SKM-1 treated with dmso at 0.1 percent for 144 hours (cell line): ENCODE data around the gene NBL1.
"Not testable (repeated sequence)": the region's sequence is repeated elsewhere in the genome, so short reads cannot be mapped to it uniquely, and the experiment has no call there.

Source experiments
- DNase-seq: peaks from one replicate; lab custom pipeline; 2025; ENCODE audit not compliant: unreplicated experiment; lab: John Stamatoyannopoulos, UW

NBL1 gene

DNA sequence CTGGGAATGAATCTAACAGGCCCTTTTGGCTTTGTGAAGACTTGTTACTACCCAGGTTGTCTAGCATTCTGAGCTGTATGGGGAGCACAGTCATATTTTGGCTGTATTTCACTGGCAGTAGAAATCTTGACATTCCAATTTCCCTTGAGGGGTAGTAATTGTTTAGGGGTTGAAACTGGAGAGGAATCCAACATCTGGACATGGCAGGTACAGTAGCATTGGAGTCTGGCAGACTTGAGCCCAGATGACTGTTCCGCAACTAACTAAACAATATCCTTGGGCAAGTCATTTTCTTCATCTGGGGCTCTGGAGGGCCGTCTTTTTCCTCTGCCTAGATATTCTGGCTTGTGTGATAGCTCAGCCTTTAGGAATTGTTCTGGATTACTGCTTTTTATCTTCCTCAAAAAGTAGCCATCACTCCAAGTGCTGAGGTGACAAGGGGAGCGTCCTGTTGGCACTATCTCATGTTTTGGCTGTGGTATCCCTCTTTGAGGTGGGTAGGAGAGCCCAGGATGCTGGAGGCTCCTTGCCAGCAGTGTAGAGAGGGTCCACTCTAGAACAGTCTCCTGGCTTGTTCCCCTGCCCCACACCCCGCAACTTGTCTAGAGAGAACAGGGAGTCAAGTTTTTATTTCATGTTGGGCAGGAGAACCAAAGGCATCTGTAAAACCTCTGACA is 22.7 kb upstream of the NBL1 start:
- no peak for DNase-seq

DNA sequence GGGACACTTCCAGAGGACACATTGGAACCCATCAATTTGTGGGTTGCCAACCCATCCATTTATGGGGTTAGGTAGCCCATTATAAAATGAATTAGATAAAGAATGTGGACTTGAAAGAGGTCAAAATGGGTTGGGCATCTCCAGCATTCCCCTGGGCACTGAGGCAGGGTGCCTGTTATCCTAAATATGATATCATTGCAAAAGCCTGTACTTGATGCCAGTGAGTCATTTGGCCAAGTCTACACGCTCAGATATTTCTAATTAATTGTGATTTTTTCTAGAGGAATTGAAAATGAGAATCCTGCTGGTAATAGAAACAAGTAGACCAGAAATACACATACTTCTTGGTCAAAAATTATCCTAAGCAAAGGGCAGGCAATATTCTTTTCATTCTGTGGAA is 21.9 kb upstream of the NBL1 start:
- DNase-seq = no peak

DNA sequence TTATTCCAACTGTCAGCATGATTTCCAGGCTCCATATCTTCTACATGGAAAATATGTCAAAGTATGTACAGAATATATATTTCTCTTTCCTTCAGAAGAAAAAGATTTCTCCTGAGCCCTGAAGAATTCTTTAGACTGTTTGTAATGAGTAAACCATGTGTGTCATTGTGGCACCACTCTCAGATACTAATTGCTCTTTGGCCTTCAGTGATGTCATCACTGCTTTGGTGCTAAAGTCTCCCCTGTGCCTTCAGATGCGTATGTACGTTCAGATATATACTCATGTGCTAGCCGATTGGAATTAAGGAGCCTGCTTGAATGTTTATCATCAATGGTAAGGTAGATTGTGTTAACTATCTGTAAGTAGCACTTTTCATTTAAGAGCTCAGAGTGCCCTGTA is 20.6 kb upstream of the NBL1 start:
- DNase-seq = no peak

DNA sequence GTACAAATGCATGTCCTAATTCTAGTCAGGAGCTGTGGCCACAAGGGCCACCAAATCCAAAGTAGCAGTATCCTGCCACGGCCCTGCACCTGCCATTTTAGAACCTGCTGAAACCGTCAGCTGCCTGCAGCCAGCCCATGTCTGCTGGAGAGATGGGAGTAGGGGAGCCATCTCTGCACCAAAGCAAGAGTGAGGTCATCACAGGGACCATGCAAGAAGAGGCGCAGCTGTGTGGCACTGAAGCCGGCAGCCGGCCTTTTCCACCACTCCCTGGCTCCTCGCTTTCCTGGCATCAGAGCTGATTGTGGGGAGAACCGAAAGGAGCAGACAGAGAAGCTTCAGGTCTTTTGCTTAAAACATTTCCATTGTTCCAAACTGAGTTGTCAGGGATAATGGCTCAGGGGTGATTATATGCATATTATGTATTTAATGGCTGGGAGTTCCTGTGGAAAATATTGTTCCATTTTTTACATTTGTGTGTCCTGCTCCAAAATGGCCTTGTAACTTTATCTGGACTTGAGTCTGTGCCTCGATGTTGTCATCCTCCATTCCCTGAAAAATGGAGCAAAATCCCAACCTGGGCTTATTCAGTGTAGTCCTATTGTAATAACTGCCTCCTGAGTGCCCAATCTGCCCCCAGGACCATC is 18.7 kb upstream of the NBL1 start:
- DNase-seq = no peak

DNA sequence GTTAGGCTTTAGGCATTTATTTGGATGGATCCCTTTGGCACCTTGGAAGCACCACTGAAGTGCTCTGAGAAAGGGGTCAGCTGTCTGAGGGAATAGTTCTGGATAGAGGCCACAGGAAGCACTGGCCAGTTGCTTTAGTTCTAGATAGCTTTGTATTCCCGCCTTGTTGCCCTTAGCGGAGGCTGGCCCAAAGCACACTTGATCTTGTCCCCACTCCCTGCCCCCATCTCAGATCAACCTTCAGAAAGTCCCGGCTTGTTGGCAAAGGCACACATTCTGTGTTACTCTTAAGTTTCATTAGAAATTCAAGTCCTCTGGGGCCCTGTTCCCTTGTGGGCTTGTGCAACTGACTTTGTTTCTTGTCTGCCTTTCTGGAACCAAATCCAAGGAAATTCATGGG is 15.2 kb upstream of the NBL1 start:
- DNase-seq = no peak

DNA sequence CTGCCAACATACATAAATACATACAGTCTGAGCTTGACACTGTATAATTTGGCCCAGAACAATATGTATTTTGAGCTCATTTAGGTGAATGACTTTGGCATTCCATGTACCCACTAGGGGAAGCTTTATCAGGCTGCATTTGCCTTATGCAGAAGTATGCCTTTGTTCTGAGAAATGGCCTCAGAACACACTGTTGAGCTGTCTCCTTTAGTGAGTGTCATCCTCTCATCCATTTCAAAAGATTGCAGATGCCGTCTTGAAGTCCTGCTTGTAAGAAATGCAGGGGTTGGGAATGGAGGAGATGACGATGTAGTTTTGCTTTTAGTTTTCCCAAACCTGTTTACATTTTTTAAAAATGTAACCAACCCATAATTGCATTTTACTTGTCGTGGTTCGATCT is 14.8 kb upstream of the NBL1 start:
- no peak for DNase-seq

DNA sequence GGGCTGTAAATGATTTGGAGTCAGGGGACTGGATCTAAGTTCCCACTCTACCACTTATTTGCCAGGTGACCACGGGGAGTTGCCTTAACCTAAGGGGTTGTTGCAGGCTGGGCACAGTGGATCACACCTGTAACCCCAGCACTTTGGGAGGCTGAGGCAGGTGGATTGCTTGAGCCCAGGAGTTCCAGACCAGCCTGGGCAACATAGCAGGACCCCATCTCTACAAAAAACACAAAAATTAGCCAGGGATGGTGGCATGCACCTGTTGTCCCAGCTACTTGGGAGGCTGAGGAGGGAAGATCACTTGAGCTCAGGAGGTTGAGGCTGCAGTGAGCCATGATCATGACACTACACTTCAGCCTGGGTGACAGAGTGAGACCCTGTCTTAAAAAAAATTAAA is 13.9 kb upstream of the NBL1 start:
- DNase-seq = not testable (repeated sequence)

DNA sequence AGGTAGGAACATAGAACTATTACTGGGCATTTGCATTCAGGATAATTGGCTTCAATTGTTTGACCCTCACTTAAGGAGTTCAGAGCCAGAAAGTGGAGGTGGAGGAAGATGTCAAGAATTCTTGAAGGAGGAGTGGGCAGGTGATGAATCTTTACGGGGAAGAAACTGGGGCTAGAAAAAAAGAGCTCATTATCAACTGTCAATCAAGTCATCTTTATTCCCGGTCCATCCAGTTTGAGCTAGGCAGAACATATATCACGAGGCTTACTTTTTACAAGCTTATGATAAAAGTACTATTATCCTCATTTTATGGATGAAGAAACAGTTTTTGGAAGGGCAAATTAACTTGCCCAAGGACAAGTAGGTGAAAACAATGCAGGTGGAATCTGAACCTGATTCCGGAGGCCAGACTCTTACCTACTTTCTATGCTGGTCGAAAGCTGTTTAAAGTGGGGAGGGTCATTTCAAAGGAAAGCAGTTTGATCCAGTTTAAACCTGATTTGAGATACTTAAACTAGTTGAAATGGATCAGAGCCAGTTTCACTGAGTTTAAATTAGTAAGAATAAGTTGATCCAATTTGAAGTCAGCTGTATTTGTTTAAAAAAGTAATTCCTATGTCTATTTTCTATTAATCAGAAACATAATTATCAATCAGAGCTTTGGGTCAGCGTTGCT is 13.3 kb upstream of the NBL1 start:
- DNase-seq = no peak

DNA sequence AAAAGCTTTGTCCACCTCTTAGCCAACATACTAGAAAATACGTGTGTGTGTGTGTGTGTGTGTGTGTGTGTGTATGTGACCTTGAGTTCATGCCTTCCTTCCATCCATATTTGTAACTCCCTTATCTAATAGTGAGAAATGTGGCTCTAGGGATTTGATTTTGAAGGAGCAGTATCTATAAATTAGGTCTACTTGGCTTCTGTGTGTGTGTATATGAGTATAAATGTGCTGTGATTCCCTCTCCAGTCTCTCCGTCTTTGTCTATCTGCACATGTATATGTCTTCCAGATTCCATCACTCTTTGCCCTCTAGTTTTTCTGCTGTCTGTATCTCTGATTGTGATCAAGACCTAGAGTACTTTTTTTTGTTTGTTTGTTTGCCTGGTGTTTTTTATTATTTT is 11.9 kb upstream of the NBL1 start:
- DNase-seq = no peak

DNA sequence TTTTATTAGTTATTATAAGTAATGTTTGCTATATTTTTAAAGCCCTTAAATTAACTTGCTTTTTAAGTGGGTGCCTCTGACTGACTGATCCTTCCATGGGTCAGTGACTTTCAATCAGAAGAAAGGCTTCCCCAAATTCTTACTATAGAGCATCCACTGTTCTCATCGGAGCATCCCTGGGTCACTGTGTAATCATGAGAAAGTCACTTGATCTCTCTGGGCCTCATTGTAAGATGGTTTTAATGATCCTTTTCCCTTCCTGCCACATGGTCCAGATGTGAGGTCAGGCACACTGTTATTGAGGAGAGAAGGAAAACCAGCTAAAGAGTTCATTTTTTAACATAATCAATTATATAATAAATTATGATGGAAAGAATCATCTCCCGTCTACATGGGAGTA is 11.0 kb upstream of the NBL1 start:
- no peak for DNase-seq

DNA sequence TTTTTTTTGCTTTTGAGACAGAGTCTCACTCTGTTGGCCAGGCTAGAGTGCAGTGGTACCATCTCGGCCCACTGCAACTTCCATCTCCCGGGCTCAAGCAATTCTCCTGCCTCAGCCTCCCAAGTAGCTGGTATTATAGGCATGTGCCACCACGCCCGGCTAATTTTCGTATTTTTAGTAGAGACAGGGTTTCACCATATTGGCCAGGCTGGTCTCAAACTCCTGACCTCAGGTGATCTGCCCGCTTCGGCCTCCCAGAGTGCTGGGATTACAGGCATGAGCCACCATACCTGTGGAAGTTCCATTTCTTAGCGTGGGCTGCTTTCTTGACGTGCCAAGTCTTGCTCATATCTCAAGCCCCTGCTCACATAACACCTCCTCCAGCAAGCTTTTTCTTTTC is 9.0 kb upstream of the NBL1 start:
- DNase-seq = not testable (repeated sequence)

DNA sequence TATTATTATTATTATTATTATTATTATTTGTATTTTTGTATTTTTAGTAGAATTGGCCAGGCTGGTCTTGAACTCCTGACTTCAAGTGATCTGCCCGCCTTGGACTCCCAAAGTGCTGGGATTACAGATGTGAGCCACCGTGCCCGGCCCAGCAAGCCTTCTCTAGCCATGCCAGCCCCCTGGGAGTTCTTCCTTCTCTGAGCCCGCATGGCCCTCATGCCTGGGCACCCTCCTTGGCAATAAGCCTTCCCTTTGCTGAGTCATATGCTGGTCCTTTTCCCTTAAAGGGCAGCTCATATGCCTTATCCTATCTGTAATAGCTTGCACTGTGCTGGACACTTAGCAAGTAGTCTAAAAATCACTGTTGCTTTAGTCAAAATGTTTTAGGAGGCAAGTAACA is 8.5 kb upstream of the NBL1 start:
- DNase-seq = no peak

DNA sequence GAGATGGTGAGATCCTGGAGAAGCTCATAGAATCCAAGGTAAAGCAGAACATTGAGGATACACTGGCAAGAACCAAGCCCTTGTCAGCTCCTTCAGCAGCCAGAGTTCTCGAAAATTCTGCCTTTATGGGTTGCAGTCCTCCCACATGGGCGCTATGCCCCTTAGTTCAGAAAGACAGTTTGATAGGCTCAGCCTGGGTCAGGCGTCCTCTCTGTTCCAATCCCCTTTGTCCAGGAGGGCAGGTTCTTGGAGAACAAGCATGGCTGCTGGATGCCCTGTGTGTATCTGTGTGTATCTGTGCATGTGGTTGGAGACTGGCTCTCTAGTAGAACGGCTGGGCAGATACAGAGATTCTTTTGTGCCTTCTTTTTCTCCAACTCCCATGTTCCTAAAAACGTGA is 8.0 kb upstream of the NBL1 start:
- DNase-seq = no peak

DNA sequence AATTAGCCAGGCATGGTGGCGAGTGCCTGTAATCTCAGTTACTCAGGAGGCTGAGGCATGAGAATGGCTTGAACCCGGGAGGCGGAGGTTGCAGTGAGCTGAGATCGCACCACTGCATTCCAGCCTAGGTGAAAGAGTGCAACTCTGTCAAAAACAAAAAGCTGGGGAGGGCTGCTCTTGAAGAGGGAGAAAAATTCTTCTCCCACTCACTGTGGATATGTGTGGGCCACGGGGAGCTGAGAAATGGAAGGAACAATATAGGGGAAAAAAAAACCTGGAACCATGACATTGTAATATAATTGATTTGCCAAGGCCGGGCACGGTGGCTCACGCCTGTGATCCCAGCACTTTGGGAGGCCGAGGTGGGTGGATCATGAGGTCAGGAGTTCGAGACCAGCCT is 7.4 kb upstream of the NBL1 start:
- DNase-seq = not testable (repeated sequence)

DNA sequence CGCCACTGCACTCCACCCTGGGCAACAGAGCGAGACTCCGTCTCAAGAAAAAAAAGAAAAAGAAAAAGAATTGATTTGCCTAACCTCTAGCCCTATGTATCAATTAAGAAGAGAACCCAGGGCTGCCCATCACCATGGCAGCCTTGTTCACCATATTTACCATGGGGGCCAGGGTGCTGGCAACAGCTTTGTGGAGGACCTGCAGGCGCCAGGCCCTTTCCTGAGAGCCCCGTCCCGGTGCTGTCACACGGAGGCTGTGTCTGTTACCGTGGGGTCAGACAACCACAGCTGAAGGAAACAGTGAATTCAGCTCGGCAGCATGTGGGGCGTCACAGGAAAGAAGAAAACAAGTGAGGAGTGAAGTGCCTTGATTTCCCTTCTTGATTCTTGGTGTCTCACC is 6.5 kb upstream of the NBL1 start:
- DNase-seq = no peak

DNA sequence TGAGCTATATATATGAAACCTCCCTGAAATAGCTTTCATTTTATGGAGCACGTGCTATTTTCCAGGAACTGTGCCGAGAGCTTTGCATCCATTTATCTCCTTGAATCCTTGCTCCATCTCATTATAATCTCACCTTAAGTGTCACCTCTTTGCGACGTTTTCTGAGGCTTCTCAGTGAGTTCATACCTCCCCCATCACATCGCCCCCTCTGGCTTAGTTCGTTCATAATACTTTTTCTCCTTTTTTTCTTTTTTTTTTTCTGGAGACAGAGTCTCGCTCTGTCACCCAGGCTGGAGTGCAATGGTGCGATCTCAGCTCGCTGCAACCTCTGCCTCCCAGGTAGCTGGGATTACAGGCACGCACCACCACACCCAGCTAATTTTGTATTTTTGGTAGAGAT is 4.9 kb upstream of the NBL1 start:
- DNase-seq = not testable (repeated sequence)

DNA sequence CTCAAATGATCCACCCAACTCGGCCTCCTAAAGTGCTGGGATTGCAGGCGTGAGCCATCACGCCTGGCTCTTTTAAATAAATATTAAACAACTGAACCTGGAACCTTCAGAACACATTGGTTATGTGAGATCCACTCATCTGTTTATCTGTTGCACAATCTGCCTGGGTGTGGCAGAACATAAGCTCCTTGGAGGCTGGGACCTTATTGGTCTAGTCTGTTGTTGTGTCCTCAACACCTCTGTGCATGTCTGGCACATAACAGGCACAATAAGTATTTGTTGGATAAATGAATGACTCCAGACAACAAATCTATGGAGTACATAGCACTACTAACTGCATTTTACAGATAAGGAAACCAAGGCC is 4.1 kb upstream of the NBL1 start:
- DNase-seq = no peak

DNA sequence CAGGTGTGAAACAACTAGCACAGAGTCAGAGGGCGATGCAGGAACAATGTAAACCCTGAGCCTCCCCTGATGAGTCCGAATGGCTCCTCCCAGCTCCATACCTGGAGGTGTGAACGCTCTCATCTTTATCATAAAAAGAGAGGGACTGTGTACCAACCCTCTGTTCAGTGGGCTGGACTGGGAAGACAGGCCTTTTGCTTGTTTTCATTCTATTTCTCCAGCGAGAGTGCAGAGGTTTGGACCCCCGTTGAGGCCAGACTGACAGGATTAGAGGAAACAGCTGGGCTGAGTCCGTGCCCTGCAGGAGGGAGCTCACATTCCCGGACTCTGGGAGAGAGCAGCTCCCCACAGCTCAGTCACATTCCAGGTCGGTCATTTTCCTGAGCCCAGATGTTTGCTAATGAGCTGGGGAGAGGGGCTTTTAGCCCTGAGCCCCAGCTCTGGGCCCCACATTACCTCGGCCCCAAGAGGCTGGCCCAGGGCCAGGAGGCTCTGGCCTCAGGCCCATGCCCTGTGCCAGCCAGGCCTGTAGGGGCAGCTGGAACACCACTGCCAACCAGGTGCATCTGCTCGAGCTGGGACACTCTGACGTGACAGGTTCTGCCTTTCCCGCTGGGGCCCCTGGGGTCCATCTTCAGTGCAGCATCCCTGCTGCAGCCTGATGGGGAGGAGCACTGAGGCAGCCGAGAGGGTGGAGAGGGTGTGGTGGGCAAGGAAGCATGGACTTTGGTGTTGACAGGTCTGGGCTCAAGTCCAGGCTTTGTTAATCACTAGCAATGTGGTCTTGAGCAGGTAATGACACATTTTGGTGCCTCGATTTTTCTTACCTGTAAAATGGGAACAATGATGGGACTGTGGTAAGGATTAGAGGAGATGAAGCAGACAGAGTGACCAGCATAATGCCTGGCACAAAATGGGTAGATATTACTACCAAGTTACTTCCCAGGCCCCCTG is 3.5 kb upstream of the NBL1 start:
- DNase-seq = no peak

DNA sequence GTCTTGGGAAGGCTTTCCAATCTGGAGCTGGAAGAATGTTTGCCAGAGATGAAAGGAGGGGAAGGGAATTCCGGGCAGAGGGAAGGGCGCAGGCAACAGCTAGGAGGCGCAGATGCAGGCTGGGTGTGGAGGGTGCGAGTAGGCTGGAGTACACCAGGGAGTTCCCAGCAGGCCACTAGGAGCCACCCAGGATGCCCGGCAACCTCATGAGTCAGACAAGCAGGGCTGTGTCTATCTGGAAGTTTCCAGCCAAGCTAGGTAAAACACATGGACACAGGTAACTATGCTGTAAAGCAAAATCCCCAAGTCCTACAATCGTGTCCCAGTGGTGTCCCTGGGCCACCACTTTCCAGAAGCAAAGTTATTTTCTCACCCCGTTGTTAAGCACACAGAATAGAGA is 990 bp upstream of the NBL1 start:
- no peak for DNase-seq

DNA sequence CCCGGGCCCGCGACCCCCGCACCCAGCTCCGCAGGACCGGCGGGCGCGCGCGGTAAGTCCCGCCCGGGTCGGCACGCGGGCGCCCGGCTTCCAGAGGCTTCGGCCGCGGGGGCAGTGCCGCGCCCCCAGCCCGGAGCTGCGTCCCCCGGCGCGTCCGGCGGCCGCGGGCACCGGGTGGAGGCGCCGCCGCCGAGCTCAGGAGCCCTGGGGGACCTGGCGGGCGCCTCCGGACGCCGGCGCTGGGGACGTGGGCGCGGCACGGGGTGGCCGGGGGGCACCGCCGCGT is 227 bp downstream of the NBL1 start:
- no peak for DNase-seq

DNA sequence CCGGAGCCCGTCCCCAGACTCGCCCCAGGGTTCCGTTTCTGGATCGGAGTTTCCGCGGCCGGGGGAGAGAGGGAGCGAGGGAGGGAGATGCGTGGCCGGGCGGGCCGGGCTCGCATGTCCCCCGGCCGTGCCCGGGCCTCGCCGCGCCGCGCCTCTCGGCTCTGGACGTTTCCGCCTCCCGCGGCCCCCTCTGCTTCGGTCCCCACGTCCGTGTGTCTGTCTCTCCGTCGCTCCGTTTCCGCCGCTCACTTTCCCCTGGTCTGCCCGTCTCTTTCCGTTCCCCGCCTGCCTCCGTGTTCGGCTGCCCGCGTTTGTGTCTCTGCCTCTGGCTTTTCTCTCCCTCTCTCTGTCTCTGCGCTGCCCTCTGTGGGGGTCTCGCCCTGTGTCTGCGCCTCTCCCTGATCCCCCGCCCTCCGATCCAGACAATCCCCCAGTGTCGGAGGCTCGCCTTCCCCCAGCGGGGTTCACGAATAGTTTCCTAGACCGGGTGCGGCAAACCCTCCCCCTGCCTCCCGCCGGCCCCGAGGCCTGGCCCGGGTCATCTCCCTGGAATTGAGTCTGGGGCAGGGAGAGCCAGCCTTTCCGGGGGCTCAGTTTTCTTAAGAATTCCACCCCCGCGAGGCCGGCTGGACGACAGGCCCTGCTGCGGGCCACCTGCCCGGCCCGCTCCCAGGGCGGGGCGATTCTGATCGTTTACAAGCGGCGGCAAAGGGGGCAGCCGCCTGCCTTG is 735 bp downstream of the NBL1 start:
- no peak for DNase-seq
